H1 (cell line): Measurements from ENCODE around the gene HDX. TPM values are rescaled to one million over a fixed set of nuclear protein-coding genes. Genes with fewer than 3 reads are reported as not detected.

Experiments
- CTCF ChIA-PET: fragments of 300-600 bp; sonication (Branson Sonifier 250); formaldehyde crosslinking; loops from one replicate; lab custom pipeline; 2021; ENCODE audit not compliant: partially characterized antibody; lab: Charles Lee
- POLR2A ChIA-PET: fragments of 300-600 bp; sonication (Branson Sonifier 250); formaldehyde crosslinking; loops from one replicate; lab custom pipeline; 2021; ENCODE audit warnings: inconsistent platforms; ENCODE audit not compliant: partially characterized antibody; lab: Charles Lee
- DNase-seq, 2 experiments: peaks; one replicate each; pipeline versions ENCODE4 v3.0.0 to v3.0.0-alpha.2; 2010 to 2022; ENCODE audit warnings: low spot score in 2 of 2, low read depth in 1 of 2, mixed read lengths in 1 of 2
- FAIRE-seq: peaks from 2 replicates; lab custom pipeline; 2011; peaks lifted over from hg19 to GRCh38; lab: Jason Lieb, UNC
- H2AFZ ChIP-seq: 2 replicates; pipeline ENCODE4 v1.8.1; 2012; ENCODE audit warnings: low read length, inconsistent platforms
- H2AK5ac ChIP-seq: 2 replicates; pipeline ENCODE4 v1.6.1; 2013; ENCODE audit warnings: low read depth, low read length
- H2BK120ac ChIP-seq: replicated peaks from 2 replicates; pipeline ENCODE3; 2013; ENCODE audit warnings: low read depth, low read length, inconsistent platforms
- H2BK12ac ChIP-seq: 2 replicates; pipeline ENCODE4 v1.6.1; 2013; ENCODE audit warnings: low read depth, low read length
- H2BK15ac ChIP-seq: 2 replicates; pipeline ENCODE4 v1.6.1; 2013; ENCODE audit warnings: low read length
- H2BK20ac ChIP-seq: 2 replicates; pipeline ENCODE4 v1.6.1; 2013; ENCODE audit warnings: low read length
- H2BK5ac ChIP-seq: 2 replicates; pipeline ENCODE4 v1.6.1; 2013; ENCODE audit warnings: low read depth, low read length
- H3K14ac ChIP-seq: 2 replicates; pipeline ENCODE4 v1.6.1; 2013; ENCODE audit warnings: inconsistent platforms; ENCODE audit not compliant: insufficient read length
- H3K18ac ChIP-seq: 2 replicates; pipeline ENCODE4 v1.6.1; 2013; ENCODE audit warnings: low read length; ENCODE audit errors: extremely low read depth
- H3K23ac ChIP-seq: 2 replicates; pipeline ENCODE4 v1.6.1; 2013; ENCODE audit warnings: inconsistent platforms; ENCODE audit not compliant: insufficient read length
- H3K23me2 ChIP-seq: 2 replicates; pipeline ENCODE4 v1.6.1; 2013; ENCODE audit warnings: low read depth, low read length
- H3K27ac ChIP-seq: 2 replicates; pipeline ENCODE4 v1.6.1; 2011; ENCODE audit warnings: low read depth, low read length, inconsistent platforms
- H3K27me3 ChIP-seq, 4 experiments: replicated peaks in 1 of 4; 1 replicate in 1 of 4; 2 replicates in 3 of 4; pipeline versions ENCODE4 v1.6.1 to v1.8.1; 2011 to 2013; ENCODE audit warnings: low read length in 3 of 4, mild to moderate bottlenecking in 3 of 4, inconsistent platforms in 2 of 4, mixed read lengths in 2 of 4, moderate library complexity in 1 of 4; ENCODE audit not compliant: control insufficient read depth in 3 of 4, insufficient read depth in 3 of 4; ENCODE audit errors: extremely low read depth in 1 of 4
- H3K36me3 ChIP-seq, 4 experiments: 2 replicates each; pipeline versions ENCODE4 v1.6.1 to v1.8.1; 2011 to 2013; ENCODE audit warnings: mild to moderate bottlenecking in 4 of 4, low read length in 3 of 4, moderate library complexity in 2 of 4, control low read depth in 1 of 4, inconsistent platforms in 1 of 4; ENCODE audit not compliant: insufficient read depth in 4 of 4, control insufficient read depth in 2 of 4
- H3K4ac ChIP-seq: replicated peaks from 2 replicates; pipeline ENCODE3; 2013; ENCODE audit warnings: low read length, low read depth, mixed read lengths, inconsistent platforms; ENCODE audit not compliant: insufficient read length
- H3K4me1 ChIP-seq, 4 experiments: replicated peaks in 1 of 4; 1 replicate in 1 of 4; 2 replicates in 3 of 4; pipeline versions ENCODE4 v1.6.1 to v1.8.1; 2011 to 2013; ENCODE audit warnings: low read length in 3 of 4, inconsistent platforms in 2 of 4, mixed read lengths in 1 of 4; ENCODE audit not compliant: insufficient read depth in 4 of 4, control insufficient read depth in 3 of 4
- H3K4me2 ChIP-seq, 2 experiments: 2 replicates each; pipeline versions ENCODE4 v1.6.1 to v1.8.1; 2011 to 2013; ENCODE audit warnings: low read depth in 2 of 2, low read length in 2 of 2, control low read depth in 1 of 2, inconsistent platforms in 1 of 2, mild to moderate bottlenecking in 1 of 2; ENCODE audit not compliant: insufficient read depth in 1 of 2
- H3K4me3 ChIP-seq, 4 experiments: fragments of 200-600, 300-600 bp in 1 of 4; sonication (generic), shearing (Covaris generic), sonication (Bioruptor Twin) in 1 of 4; 2 replicates each; pipeline versions ENCODE4 v1.5.1 to v1.8.1; 2011 to 2016; ENCODE audit warnings: low read length in 4 of 4, low read depth in 3 of 4, control low read depth in 2 of 4, inconsistent platforms in 2 of 4, mild to moderate bottlenecking in 2 of 4, mixed read lengths in 1 of 4, moderate library complexity in 1 of 4; ENCODE audit not compliant: insufficient read depth in 2 of 4; ENCODE audit errors: extremely low read depth in 1 of 4
- H3K56ac ChIP-seq: replicated peaks from 2 replicates; pipeline ENCODE3; 2013; ENCODE audit warnings: low read depth, mild to moderate bottlenecking, mixed read lengths, low read length, inconsistent platforms; ENCODE audit not compliant: insufficient read length
- H3K79me1 ChIP-seq: 2 replicates; pipeline ENCODE4 v1.6.1; 2013; ENCODE audit warnings: low read depth, low read length, control low read depth
- H3K79me2 ChIP-seq, 2 experiments: 2 replicates each; pipeline versions ENCODE4 v1.6.1 to v1.8.1; 2012 to 2013; ENCODE audit warnings: low read length in 2 of 2, mild to moderate bottlenecking in 2 of 2, inconsistent platforms in 1 of 2; ENCODE audit not compliant: insufficient read depth in 2 of 2, control insufficient read depth in 1 of 2
- H3K9ac ChIP-seq, 4 experiments: replicated peaks in 1 of 4; 1 replicate in 1 of 4; 2 replicates in 3 of 4; pipeline versions ENCODE4 v1.6.1 to v1.8.1; 2011 to 2013; ENCODE audit warnings: low read depth in 3 of 4, low read length in 3 of 4, control low read depth in 2 of 4, mild to moderate bottlenecking in 2 of 4, moderate library complexity in 2 of 4, inconsistent platforms in 1 of 4; ENCODE audit errors: extremely low read depth in 1 of 4
- H3K9me3 ChIP-seq, 2 experiments: 2 replicates each; pipeline versions ENCODE4 v1.6.1 to v1.8.1; 2012 to 2013; ENCODE audit warnings: mild to moderate bottlenecking in 2 of 2, moderate library complexity in 2 of 2, control low read depth in 1 of 2, inconsistent platforms in 1 of 2, low read depth in 1 of 2, low read length in 1 of 2, mixed read lengths in 1 of 2; ENCODE audit not compliant: insufficient read depth in 2 of 2
- H4K20me1 ChIP-seq, 2 experiments: replicated peaks in 1 of 2; 2 replicates each; pipeline versions ENCODE3 to v1.8.1; 2011 to 2013; ENCODE audit warnings: inconsistent platforms in 2 of 2, low read length in 2 of 2, mild to moderate bottlenecking in 1 of 2; ENCODE audit not compliant: insufficient read depth in 2 of 2, control insufficient read depth in 1 of 2
- H4K5ac ChIP-seq: 2 replicates; pipeline ENCODE4 v1.6.1; 2013; ENCODE audit warnings: low read length, low read depth, mixed read lengths, inconsistent platforms; ENCODE audit not compliant: insufficient read length
- H4K8ac ChIP-seq: 2 replicates; pipeline ENCODE4 v1.8.0; 2013; ENCODE audit warnings: mild to moderate bottlenecking, moderate library complexity, low read length, inconsistent platforms; ENCODE audit not compliant: insufficient read depth; ENCODE audit errors: extremely low read depth
- H4K91ac ChIP-seq: replicated peaks from 2 replicates; pipeline ENCODE3; 2013; ENCODE audit warnings: low read length, mixed read lengths, inconsistent platforms; ENCODE audit not compliant: insufficient read length
- HDAC6 ChIP-seq: IDR thresholded peaks from one replicate; pipeline ENCODE4 v1.7.1; 2012; ENCODE audit warnings: low read depth, mild to moderate bottlenecking, inconsistent platforms, low read length, moderate library complexity
- WGBS, 2 experiments: shearing (Covaris generic) in 1 of 2; methylation state at CpG; one replicate each; pipeline versions ENCODE4 v1.1.6 to v1.1.7; 2013 to 2015; ENCODE audit warnings: low lambda C conversion rate in 2 of 2, mixed read lengths in 2 of 2, inconsistent platforms in 1 of 2, low coverage in 1 of 2, missing lambda C conversion rate in 1 of 2; ENCODE audit not compliant: insufficient replicate concordance in 2 of 2, insufficient coverage in 1 of 2, insufficient read length in 1 of 2; ENCODE audit errors: extremely low coverage in 1 of 2, missing lambda C conversion rate in 1 of 2; 5-methylcytosine and 5-hydroxymethylcytosine counted together
- long read RNA-seq, 2 experiments: library from RNA in 1 of 2; library from capped mRNA in 1 of 2; stranded (forward); transcript quantifications; one replicate each; pipeline ENCODE4 v2.0.0, GENCODE V29; 2021; ENCODE audit warnings: inconsistent platforms in 1 of 2
- polyA minus RNA-seq, 3 experiments: library from RNA; depleted of rRNA, polyadenylated mRNA; stranded (reverse); fragments of >200 nt; gene quantifications; 1 replicate in 2 of 3; 2 replicates in 1 of 3; pipeline ENCODE4 v1.2.3, GENCODE V29; 2011
- polyA plus RNA-seq, 7 experiments: library from polyadenylated mRNA; depleted of rRNA in 3 of 7; stranded (reverse) in 5 of 7; unstranded in 2 of 7; fragments of >200 nt in 5 of 7; fragments of 200-250 nt in 2 of 7; gene quantifications; 1 replicate in 5 of 7; 2 replicates in 1 of 7; 4 replicates in 1 of 7; pipeline versions ENCODE4 v1.2.1 to v1.2.3, GENCODE V29; 2011 to 2013; ENCODE audit warnings: missing spikeins in 2 of 7, mixed read lengths in 2 of 7
- total RNA-seq: library from RNA; stranded (reverse); fragmentation: NEBNext Ultra II Directional; extraction: Animal tissue kit (Norgen Biotek cat#: 25700); gene quantifications from 2 replicates; pipeline ENCODE4 v1.2.1, GENCODE V29; 2021

HDX gene, protein sequence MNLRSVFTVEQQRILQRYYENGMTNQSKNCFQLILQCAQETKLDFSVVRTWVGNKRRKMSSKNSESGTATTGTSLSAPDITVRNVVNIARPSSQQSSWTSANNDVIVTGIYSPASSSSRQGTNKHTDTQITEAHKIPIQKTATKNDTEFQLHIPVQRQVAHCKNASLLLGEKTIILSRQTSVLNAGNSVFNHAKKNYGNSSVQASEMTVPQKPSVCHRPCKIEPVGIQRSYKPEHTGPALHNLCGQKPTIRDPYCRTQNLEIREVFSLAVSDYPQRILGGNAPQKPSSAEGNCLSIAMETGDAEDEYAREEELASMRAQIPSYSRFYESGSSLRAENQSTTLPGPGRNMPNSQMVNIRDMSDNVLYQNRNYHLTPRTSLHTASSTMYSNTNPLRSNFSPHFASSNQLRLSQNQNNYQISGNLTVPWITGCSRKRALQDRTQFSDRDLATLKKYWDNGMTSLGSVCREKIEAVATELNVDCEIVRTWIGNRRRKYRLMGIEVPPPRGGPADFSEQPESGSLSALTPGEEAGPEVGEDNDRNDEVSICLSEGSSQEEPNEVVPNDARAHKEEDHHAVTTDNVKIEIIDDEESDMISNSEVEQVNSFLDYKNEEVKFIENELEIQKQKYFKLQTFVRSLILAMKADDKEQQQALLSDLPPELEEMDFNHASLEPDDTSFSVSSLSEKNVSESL
- 10.2 and 10.8 TPM in 2 replicates for total RNA-seq
- 0.54 and 0.60 TPM in 2 replicates for polyA plus RNA-seq (2011; rRNA removed)
- polyA plus RNA-seq (2011; cell fraction: cytosol; rRNA removed), result 0.65 TPM
- 0.78 TPM for polyA plus RNA-seq (2011; cell fraction: nucleus; rRNA removed)
- polyA plus RNA-seq (2012, experiment 1 of 2), result 0.46 to 1.3 TPM (median 1.1 TPM) in 4 replicates
- 0.07 TPM for polyA plus RNA-seq (2012, experiment 2 of 2)
- 7.8 TPM for polyA plus RNA-seq (2013, experiment 1 of 2)
- polyA plus RNA-seq (2013, experiment 2 of 2), result 5.7 TPM
- polyA minus RNA-seq (2011; rRNA and poly(A)+ RNA removed), result 2.3 and 4.7 TPM in 2 replicates
- 2.0 TPM for polyA minus RNA-seq (2011; cell fraction: cytosol; rRNA and poly(A)+ RNA removed)
- 9.9 TPM for polyA minus RNA-seq (2011; cell fraction: nucleus; rRNA and poly(A)+ RNA removed)
- long read RNA-seq, experiment 1, partial matches to known transcripts, result 4 of 5 reads
- long read RNA-seq, experiment 1, other reads (novel, unspliced or antisense), result 1 of 5 reads
- long read RNA-seq, experiment 2, partial matches to known transcripts, result 3 of 10 reads
- long read RNA-seq, experiment 2, other reads (novel, unspliced or antisense), result 7 of 10 reads

GRCh38 chrX:84501798-84502628 is at the start of gene HDX:
HDX (minus strand) TSS chrX:84502453; CDS start chrX:84475397, 27,056 bp downstream.
- peak within 1 kb of the TSS in 3 of 4 experiments; percentile 16 to 91 (median 55); a peak in 4 of 7 replicates for H3K9ac ChIP-seq
- H2BK20ac ChIP-seq, result no peak within 1 kb of the TSS
- DNase-seq, result peak in 1 of 2 experiments; percentile 63
- peak within 1 kb of the TSS; percentile 53; the same call in 1 of the 2 replicates for H2AFZ ChIP-seq
- no peak within 1 kb of the TSS; the same call in 1 of the 2 replicates for H3K27ac ChIP-seq
- no peak within 1 kb of the TSS for H3K14ac ChIP-seq
- no peak within 1 kb of the TSS for H2BK120ac ChIP-seq
- no peak within 1 kb of the TSS; the same call in 1 of the 2 replicates for H2BK12ac ChIP-seq
- H2BK5ac ChIP-seq, result no peak within 1 kb of the TSS; the same call in 1 of the 2 replicates
- POLR2A ChIA-PET, result interaction anchor here (1.2 to 1.6 kb wide), 2 partner anchors 11 to 455 kb away, joined by 3 to 5 read pairs; no protein-coding TSS in a partner anchor
- FAIRE-seq, result peak; percentile 45
- no peaks in the 10 kb centered on the region for H3K4me1 ChIP-seq
- no peak within 1 kb of the TSS; the same call in 1 of the 2 replicates for H3K18ac ChIP-seq
- no peaks in the 10 kb centered on the region for H3K23me2 ChIP-seq
- H4K91ac ChIP-seq, result peak within 1 kb of the TSS; percentile 73
- peak within 1 kb of the TSS; percentile 57 to 83 for H3K4me2 ChIP-seq
- H3K9me3 ChIP-seq, result no peaks in the 10 kb centered on the region
- H3K79me1 ChIP-seq, result no peaks in the 10 kb centered on the region
- peak within 1 kb of the TSS; percentile 95; the same call in 1 of the 2 replicates for H4K8ac ChIP-seq
- H3K4me3 ChIP-seq, result peak within 1 kb of the TSS; percentile 24 to 95 (median 46)
- H3K23ac ChIP-seq, result no peak within 1 kb of the TSS
- H3K27me3 ChIP-seq, result no peaks in the 10 kb centered on the region
- no peak within 1 kb of the TSS for H3K56ac ChIP-seq
- H4K5ac ChIP-seq, result peak within 1 kb of the TSS; percentile 76
- H3K36me3 ChIP-seq, result no peaks in the 10 kb centered on the region
- H2BK15ac ChIP-seq, result no peak within 1 kb of the TSS
- H2AK5ac ChIP-seq, result no peak within 1 kb of the TSS
- no peaks in the 10 kb centered on the region for H3K79me2 ChIP-seq
- 65% methylated on average over 18 of the region's 38 CpGs; no CpG with 5 or more reads in 1 of the 2 experiments for WGBS, 2 experiments
- H3K4ac ChIP-seq, result no peak within 1 kb of the TSS
- no peaks in the 10 kb centered on the region for H4K20me1 ChIP-seq
- CTCF ChIA-PET, result no interaction called here
- TF ChIP-seq HDAC6, result no peak
